Neural cell (in vitro differentiated cells): ENCODE data around the gene ARHGEF10L.

Source experiments
- POLR2AphosphoS5 ChIP-seq: IDR thresholded peaks from 2 replicates; pipeline ENCODE4 v1.6.1; 2012
- TF ChIP-seq, protein P1 (sequence below): fragments of 450-650 bp; IDR thresholded peaks from 2 replicates; pipeline ENCODE4 v1.5.1; 2014; ENCODE audit warnings: antibody characterized with exemption, mild to moderate bottlenecking, moderate library complexity; ENCODE audit not compliant: poor library complexity, severe bottlenecking

DNA sequence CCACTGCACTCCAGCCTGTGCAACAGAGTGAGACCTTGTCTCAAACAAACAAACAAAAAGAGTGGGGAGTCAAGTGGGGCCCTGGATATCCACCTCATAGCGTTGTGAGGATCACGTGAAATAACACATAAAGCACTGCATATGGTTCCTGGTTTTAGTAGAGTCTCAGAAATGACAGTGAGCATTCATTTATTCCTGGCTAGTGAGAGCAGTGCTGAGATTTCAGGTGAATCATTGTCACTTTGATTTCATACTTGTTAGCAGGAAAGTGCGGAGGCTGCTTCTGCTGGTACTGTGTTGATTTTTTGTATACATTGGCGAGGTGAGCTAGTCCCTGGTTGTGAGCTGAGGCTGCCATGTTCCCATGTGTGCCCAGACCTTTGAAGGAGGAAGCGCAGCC, 22.9 kb downstream of the ARHGEF10L start:
- TF ChIP-seq, protein P1, sequence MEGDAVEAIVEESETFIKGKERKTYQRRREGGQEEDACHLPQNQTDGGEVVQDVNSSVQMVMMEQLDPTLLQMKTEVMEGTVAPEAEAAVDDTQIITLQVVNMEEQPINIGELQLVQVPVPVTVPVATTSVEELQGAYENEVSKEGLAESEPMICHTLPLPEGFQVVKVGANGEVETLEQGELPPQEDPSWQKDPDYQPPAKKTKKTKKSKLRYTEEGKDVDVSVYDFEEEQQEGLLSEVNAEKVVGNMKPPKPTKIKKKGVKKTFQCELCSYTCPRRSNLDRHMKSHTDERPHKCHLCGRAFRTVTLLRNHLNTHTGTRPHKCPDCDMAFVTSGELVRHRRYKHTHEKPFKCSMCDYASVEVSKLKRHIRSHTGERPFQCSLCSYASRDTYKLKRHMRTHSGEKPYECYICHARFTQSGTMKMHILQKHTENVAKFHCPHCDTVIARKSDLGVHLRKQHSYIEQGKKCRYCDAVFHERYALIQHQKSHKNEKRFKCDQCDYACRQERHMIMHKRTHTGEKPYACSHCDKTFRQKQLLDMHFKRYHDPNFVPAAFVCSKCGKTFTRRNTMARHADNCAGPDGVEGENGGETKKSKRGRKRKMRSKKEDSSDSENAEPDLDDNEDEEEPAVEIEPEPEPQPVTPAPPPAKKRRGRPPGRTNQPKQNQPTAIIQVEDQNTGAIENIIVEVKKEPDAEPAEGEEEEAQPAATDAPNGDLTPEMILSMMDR: no peak
- no peak for TF ChIP-seq POLR2AphosphoS5
